OCI-LY3 (cell line): ENCODE data around the gene IQCB1.

Experiments used
- EZH2phosphoT487 ChIP-seq: fragments of 200-600 bp; shearing (Covaris generic); IDR thresholded peaks from 2 replicates; pipeline ENCODE4 v1.6.1; 2018; ENCODE audit warnings: antibody characterized with exemption, mixed run types, low read depth
- TF ChIP-seq, protein P1 (sequence below): fragments of 200-600, 300-600 bp; sonication (generic); IDR thresholded peaks from 2 replicates; pipeline ENCODE4 v1.5.1; 2014; ENCODE audit warnings: antibody characterized with exemption, low read length, low read depth

DNA sequence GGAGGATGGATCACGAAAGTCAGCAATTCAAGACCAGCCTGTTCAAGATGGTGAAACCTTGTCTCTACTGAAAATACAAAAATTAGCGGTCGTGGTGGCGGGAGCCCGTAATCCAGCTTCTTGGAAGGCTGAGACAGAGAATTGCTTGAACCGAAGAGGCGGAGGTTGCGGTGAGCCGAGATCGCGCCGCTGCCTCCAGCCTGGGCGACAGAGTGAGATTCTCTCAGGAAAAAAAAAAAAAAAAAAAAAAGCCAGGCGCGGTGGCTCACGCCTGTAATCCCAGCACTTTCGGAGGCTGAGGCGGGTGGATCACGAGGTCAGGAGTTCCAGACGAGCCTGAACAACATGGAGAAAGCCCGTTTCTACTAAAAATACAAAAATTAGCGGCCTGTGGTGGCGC lies 5.1 kb upstream of the IQCB1 start:
- TF ChIP-seq, protein P1, sequence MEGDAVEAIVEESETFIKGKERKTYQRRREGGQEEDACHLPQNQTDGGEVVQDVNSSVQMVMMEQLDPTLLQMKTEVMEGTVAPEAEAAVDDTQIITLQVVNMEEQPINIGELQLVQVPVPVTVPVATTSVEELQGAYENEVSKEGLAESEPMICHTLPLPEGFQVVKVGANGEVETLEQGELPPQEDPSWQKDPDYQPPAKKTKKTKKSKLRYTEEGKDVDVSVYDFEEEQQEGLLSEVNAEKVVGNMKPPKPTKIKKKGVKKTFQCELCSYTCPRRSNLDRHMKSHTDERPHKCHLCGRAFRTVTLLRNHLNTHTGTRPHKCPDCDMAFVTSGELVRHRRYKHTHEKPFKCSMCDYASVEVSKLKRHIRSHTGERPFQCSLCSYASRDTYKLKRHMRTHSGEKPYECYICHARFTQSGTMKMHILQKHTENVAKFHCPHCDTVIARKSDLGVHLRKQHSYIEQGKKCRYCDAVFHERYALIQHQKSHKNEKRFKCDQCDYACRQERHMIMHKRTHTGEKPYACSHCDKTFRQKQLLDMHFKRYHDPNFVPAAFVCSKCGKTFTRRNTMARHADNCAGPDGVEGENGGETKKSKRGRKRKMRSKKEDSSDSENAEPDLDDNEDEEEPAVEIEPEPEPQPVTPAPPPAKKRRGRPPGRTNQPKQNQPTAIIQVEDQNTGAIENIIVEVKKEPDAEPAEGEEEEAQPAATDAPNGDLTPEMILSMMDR: no peak
- no peak for TF ChIP-seq EZH2phosphoT487
